PFSK-1 (cell line): ENCODE data around the gene SNRNP200.
A peak's percentile ranks its signal among the peaks of the same experiment; 100 is the strongest.

ENCODE experiments used
- FOXP2 ChIP-seq: optimal IDR thresholded peaks from 2 replicates; pipeline ENCODE3; 2011; ENCODE audit warnings: borderline replicate concordance, control low read depth, inconsistent platforms; ENCODE audit not compliant: insufficient read depth; ENCODE audit errors: extremely low read length, extremely low read depth
- POLR2AphosphoS5 ChIP-seq: IDR thresholded peaks from 2 replicates; pipeline ENCODE4 v1.6.1; 2012; ENCODE audit warnings: low read depth, mild to moderate bottlenecking, control low read depth, low read length, moderate library complexity
- REST ChIP-seq, 2 experiments: IDR thresholded peaks; 2 replicates each; pipeline versions ENCODE4 v1.6.1 to v1.8.0; 2011 to 2012; ENCODE audit warnings: low read depth in 2 of 2, low read length in 2 of 2, control low read depth in 1 of 2, inconsistent platforms in 1 of 2, mild to moderate bottlenecking in 1 of 2, moderate library complexity in 1 of 2; ENCODE audit not compliant: insufficient read depth in 1 of 2
- SIN3A ChIP-seq: IDR thresholded peaks from 2 replicates; pipeline ENCODE4 v1.6.1; 2012; ENCODE audit warnings: mild to moderate bottlenecking, low read length, moderate library complexity, borderline replicate concordance; ENCODE audit not compliant: insufficient read depth
- TAF1 ChIP-seq: IDR thresholded peaks from 2 replicates; pipeline ENCODE4 v1.6.1; 2012; ENCODE audit warnings: low read length, control low read depth, borderline replicate concordance; ENCODE audit not compliant: insufficient read depth

SNRNP200 gene

GRCh38 chr2:96247009-96247408 lies 58.3 kb downstream of the SNRNP200 start:
- TF ChIP-seq POLR2AphosphoS5 (no peak), FOXP2 (no peak), REST (IDR thresholded peaks at IDR 0.05; ENCODE audit: insufficient read depth in 1 of 2, low read depth in 2 of 2, low read length in 2 of 2) (no peak), TAF1 (no peak), SIN3A (no peak)

GRCh38 chr2:96245609-96246390 lies 59.5 kb downstream of the SNRNP200 start:
- TF ChIP-seq POLR2AphosphoS5 = no peak
- TF ChIP-seq TAF1 = no peak
- no peak for TF ChIP-seq REST (IDR thresholded peaks at IDR 0.05; ENCODE audit: insufficient read depth in 1 of 2, low read depth in 2 of 2, low read length in 2 of 2)
- no peak for TF ChIP-seq SIN3A
- TF ChIP-seq FOXP2 = no peak

GRCh38 chr2:96243843-96244242 lies 61.5 kb downstream of the SNRNP200 start:
- TF ChIP-seq TAF1 (no peak), FOXP2 (no peak), SIN3A (no peak), POLR2AphosphoS5 (no peak), REST (IDR thresholded peaks at IDR 0.05; ENCODE audit: insufficient read depth in 1 of 2, low read depth in 2 of 2, low read length in 2 of 2) (no peak)

GRCh38 chr2:96241900-96242611 lies 63.3 kb downstream of the SNRNP200 start:
- TF ChIP-seq REST (IDR thresholded peaks at IDR 0.05; ENCODE audit: insufficient read depth in 1 of 2, low read depth in 2 of 2, low read length in 2 of 2) = no peak
- peak; percentile 35; the same call in 1 of the 2 replicates for TF ChIP-seq POLR2AphosphoS5
- peak; percentile 89; the same call in 1 of the 2 replicates for TF ChIP-seq TAF1
- no peak for TF ChIP-seq FOXP2
